ENCODE data around the gene IFNL4. TPM values are rescaled to one million over a fixed set of nuclear protein-coding genes. Genes with fewer than 3 reads are reported as not detected.

The IFNL4 gene
- total RNA-seq (not detected), polyA plus RNA-seq (ENCODE audit: insufficient read length in 6 of 6) (not detected)
- long read RNA-seq, donor 1, result 0 reads
- long read RNA-seq, donor 2, result 0 reads
- long read RNA-seq, donor 3, result 0 reads
- long read RNA-seq, donor 4, result 0 reads
- long read RNA-seq, donor 5, result 0 reads
- long read RNA-seq, donor 6, result 0 reads
- long read RNA-seq, donor 7, result 0 reads
- long read RNA-seq, donor 8, result 0 reads
- long read RNA-seq, donor 9, result 0 reads
- long read RNA-seq, donor 10, result 0 reads
- long read RNA-seq, donor 11, result 0 reads
- long read RNA-seq, donor 12, result 0 reads

DNA sequence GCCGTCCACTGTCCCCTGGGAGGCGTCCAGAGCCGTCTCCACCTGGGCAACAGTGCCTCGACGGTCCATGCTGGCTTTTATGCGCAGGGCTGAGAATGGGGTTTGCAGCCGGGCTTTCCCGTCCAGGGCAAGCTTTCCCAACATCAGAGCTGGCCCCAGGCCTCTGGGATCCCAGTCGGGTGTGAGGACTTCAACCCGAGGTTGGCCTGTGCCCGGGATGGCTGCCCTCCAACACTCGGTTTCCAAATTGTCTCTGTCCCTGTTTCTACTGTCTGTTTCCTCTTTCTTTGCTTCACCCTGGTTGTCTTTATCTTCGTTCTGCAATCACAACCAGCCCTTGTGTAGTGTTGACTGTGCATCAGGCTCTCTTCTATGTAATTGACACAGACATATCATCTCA, at the start of gene IFNL4:
Gene IFNL4, minus strand, starts transcription at position 51 of the 400 bp plus-strand sequence.
- TF ChIP-seq, protein P1, sequence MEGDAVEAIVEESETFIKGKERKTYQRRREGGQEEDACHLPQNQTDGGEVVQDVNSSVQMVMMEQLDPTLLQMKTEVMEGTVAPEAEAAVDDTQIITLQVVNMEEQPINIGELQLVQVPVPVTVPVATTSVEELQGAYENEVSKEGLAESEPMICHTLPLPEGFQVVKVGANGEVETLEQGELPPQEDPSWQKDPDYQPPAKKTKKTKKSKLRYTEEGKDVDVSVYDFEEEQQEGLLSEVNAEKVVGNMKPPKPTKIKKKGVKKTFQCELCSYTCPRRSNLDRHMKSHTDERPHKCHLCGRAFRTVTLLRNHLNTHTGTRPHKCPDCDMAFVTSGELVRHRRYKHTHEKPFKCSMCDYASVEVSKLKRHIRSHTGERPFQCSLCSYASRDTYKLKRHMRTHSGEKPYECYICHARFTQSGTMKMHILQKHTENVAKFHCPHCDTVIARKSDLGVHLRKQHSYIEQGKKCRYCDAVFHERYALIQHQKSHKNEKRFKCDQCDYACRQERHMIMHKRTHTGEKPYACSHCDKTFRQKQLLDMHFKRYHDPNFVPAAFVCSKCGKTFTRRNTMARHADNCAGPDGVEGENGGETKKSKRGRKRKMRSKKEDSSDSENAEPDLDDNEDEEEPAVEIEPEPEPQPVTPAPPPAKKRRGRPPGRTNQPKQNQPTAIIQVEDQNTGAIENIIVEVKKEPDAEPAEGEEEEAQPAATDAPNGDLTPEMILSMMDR (IDR thresholded peaks at IDR 0.05), result no peak
- H3K9me3 ChIP-seq, result no peaks in the 10 kb centered on the region
- intact Hi-C loops (cut with DNase I), result no loop called here
- peaks cover 22 to 53% of the 10 kb centered on the region in 2 donors for H3K27me3 ChIP-seq
- no peak within 1 kb of the TSS for H3K27ac ChIP-seq
- no peaks in the 10 kb centered on the region for H3K36me3 ChIP-seq
- H3K4me1 ChIP-seq, result peaks cover 0 to 4% of the 10 kb centered on the region in 2 donors
- ATAC-seq, result no peak
- DNase-seq, result no peak
- H3K4me3 ChIP-seq, result no peak within 1 kb of the TSS

DNA sequence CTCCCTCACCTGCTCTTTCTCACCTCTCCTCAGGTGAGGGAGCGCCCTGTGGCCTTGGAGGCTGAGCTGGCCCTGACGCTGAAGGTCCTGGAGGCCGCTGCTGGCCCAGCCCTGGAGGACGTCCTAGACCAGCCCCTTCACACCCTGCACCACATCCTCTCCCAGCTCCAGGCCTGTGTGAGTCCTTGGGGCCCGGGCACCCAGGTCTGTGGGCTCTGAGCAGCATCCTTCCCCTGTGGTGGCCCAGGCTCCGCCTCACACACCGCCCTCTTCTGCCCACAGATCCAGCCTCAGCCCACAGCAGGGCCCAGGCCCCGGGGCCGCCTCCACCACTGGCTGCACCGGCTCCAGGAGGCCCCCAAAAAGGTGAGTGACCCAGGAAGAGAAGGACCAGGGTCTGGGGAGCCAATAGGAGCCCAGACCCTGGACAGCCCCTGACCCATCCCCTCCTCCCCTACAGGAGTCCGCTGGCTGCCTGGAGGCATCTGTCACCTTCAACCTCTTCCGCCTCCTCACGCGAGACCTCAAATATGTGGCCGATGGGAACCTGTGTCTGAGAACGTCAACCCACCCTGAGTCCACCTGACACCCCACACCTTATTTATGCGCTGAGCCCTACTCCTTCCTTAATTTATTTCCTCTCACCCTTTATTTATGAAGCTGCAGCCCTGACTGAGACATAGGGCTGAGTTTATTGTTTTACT, 49.4 kb upstream of the IFNL4 start:
- TF ChIP-seq, protein P1 (IDR thresholded peaks at IDR 0.05), result no peak
- no peaks in the 10 kb centered on the region for H3K9me3 ChIP-seq
- DNase-seq (peak in 1 of 4 donors; percentile 81), ATAC-seq (peak; percentile 34)
- H3K4me1 ChIP-seq, result no peaks in the 10 kb centered on the region
- no peaks in the 10 kb centered on the region for H3K36me3 ChIP-seq
- H3K4me3 ChIP-seq, result no peak overlapping the region
- intact Hi-C loops (cut with DNase I), result no loop called here
- no peak overlapping the region for H3K27ac ChIP-seq
- H3K27me3 ChIP-seq, result peaks cover 0 to 8% of the 10 kb centered on the region in 2 donors

DNA sequence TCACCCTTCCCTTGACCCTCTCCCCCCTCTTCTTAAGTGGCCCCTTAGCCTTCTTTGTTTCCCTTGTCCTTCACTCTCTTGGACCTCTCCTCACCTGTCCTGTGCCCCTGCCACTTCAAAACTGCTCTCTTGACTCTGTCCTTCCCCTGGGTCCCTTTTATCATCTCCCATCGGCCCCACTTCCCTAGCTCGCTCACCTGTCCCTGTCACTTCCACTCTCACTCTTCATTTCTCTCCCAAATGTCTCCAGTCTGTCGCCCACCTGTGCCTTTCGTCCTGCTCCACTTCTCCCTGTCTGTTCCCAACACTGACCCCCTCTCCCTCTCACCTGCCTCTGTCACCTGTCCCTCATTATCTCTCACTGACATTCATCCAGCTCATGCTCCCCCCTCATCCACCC, 48.2 kb upstream of the IFNL4 start:
- ATAC-seq, result no peak
- intact Hi-C loops (cut with DNase I), result no loop called here
- H3K4me1 ChIP-seq, result no peaks in the 10 kb centered on the region
- H3K4me3 ChIP-seq, result no peak overlapping the region
- H3K27me3 ChIP-seq, result peaks cover 0 to 8% of the 10 kb centered on the region in 2 donors
- no peaks in the 10 kb centered on the region for H3K36me3 ChIP-seq
- no peak for DNase-seq
- H3K9me3 ChIP-seq, result no peaks in the 10 kb centered on the region
- no peak overlapping the region for H3K27ac ChIP-seq
- TF ChIP-seq, protein P1 (IDR thresholded peaks at IDR 0.05), result no peak

DNA sequence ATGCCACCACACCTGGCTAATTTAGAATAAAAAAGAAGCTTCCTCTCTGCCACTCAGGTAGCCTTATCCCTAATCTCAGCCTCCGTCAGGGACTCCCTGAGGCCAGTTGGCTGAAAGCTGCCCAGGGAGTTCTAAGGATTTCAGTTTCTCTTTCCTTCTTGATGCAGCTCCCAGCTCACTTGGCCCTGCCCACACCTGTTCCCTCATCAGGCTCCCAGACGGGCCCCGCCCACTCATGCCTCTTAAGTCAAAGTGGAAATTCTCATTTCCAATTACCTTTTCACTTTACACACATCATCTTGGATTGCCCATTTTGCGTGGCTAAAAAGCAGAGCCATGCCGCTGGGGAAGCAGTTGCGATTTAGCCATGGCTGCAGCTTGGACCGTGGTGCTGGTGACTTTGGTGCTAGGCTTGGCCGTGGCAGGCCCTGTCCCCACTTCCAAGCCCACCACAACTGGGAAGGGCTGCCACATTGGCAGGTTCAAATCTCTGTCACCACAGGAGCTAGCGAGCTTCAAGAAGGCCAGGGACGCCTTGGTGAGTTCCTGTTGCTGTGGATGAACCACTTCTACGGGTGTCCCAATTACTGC, 47.5 kb upstream of the IFNL4 start, which contains the start of gene IFNL1:
Gene IFNL1, plus strand, starts transcription at position 353 of the 591 bp plus-strand sequence. Its CDS starts 15 bp downstream, at position 368.
- TF ChIP-seq, protein P1 (IDR thresholded peaks at IDR 0.05), result no peak
- H3K4me1 ChIP-seq, result no peaks in the 10 kb centered on the region
- DNase-seq (peak in 1 of 4 donors; percentile 44), ATAC-seq (peak; percentile 92)
- H3K36me3 ChIP-seq, result no peaks in the 10 kb centered on the region
- peaks cover 0 to 8% of the 10 kb centered on the region in 2 donors for H3K27me3 ChIP-seq
- no peaks in the 10 kb centered on the region for H3K9me3 ChIP-seq
- intact Hi-C loops (cut with DNase I), result no loop called here
- H3K4me3 ChIP-seq, result no peak within 1 kb of the TSS
- no peak within 1 kb of the TSS for H3K27ac ChIP-seq

DNA sequence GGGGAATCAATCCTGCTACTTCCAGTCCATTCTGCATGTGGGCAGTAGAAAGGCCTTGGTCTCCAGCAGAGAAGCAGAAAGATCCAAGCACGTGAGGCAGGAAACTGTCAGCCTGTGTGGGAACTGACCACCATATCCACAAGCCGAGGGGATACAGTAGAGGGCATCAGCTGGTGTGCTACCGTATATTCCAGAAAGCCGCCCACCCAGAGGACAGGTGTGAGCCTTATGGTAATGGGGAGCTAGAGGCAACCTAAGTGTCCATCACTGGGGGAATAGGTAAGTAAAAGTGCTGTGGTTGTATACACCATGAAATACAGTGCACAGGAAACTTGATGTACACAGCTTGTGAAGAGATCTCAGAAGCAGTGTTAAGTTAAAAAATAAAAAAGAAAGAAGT, 44.7 kb upstream of the IFNL4 start:
- H3K4me1 ChIP-seq, result no peaks in the 10 kb centered on the region
- TF ChIP-seq, protein P1 (IDR thresholded peaks at IDR 0.05), result no peak
- no peak overlapping the region for H3K27ac ChIP-seq
- H3K9me3 ChIP-seq, result no peaks in the 10 kb centered on the region
- DNase-seq (no peak), ATAC-seq (no peak)
- no peaks in the 10 kb centered on the region for H3K36me3 ChIP-seq
- no peak overlapping the region for H3K4me3 ChIP-seq
- H3K27me3 ChIP-seq, result peaks cover 0 to 20% of the 10 kb centered on the region in 2 donors
- intact Hi-C loops (cut with DNase I), result no loop called here

All from left lung (tissue), 14 donors.